Measurements from ENCODE around the gene GPR3.
A peak's percentile ranks its signal among the peaks of the same experiment; 100 is the strongest.
"Not testable (repeated sequence)": the region's sequence is repeated elsewhere in the genome, so short reads cannot be mapped to it uniquely, and the experiment has no call there.

The GPR3 gene

DNA sequence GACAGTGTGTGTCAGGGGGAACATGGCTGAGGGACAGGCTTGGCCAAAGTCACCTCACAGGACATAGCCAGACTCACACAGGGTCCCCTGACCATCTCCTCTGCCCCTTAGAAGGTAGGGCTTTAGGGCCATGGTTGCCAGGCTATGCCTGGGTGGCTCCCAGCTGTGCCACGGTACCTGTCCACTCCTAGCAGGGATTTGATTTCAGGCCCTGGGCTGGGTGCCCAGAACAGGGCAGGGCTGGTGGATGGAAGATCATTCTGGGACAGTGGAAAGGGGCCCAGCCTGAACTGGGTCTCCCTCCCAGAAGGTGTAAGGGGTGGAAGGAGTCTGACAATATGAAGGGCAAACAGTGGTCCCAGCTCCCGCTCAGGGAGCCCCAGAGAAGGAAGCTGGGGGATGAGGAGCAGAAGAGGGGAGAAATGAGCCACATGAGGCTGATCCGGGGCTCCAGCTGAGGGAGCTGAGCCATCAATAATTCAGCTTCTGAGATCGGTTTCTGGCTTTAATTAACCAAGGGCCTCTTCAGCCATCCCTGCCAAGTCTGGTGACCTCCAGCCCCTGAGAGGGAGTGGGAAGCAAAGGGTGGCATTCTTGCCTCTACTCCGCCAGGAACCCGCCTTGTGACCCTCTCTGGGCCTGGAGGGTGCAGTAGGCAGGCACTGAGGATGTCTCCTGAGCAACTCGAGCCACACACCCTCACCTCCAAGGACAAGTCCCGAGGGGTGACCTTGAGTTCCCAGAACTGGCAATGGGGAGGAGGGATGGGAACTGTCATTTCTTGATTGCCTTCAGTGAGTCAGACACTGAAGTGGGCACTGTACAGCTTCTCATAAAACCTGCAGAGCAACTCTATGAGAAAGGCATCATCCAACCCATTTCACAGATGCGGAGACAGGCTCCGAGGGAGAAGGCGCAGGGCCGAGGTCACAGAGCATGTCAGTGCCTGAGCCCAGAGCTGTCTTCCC is 11.4 kb upstream of the GPR3 start:
- DNase-seq, result no peak

GRCh38 chr1:27381969-27382762 is 10.3 kb upstream of the GPR3 start:
- no peak for DNase-seq

DNA sequence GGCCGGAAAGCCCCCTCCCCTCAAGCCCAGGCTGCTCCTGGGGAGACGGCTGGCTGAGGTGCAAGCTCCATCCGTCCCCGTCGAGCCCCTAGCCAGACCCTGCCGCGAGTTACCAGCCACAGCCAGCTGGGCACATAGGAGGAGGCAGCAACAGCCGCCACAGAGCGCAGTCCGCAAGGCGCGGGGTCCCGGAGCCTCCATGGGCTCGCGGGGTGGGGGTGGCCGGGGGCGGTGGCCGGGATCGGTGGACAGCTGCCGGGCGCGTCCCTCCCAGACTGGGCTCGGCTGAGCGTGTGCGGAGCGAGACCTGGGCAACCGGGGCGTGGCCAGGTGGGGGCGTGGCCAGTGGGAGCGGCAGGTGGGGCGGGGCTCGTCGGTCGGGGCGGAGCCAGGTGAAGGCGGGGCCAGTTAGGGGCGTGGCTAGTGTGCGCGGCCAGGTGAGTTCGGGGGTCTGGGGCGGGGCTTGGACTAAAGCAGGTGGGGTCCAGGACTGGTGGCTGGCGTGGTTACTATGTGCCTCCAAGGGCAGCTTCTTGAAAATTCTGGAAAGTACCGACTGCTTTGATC is 9.3 kb upstream of the GPR3 start, which contains the start of gene CD164L2:
Gene CD164L2, minus strand, starts transcription at position 295 of the 567 bp plus-strand sequence. Its CDS starts 94 bp downstream, at position 201.
- no peak for DNase-seq

DNA sequence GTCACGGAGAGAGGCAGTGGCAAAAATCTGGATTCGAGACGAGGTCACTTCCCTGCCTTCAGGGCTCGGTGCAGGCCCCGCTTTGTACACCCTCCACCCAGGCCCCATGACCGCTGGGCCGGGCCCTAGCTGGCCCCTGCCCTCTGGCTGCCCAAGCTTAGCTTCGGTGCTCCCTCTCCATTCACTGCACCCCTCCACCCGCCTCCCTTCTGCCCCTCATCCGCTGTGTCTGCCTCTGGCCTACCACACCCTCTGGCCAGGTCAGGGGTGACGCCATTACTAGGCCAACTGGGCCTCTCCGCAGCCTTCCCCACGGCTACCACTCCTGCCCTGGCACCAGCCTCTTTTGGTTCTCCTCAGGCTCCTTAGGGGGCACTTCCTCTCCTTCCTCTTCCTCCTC is 8.8 kb upstream of the GPR3 start:
- DNase-seq, result no peak

DNA sequence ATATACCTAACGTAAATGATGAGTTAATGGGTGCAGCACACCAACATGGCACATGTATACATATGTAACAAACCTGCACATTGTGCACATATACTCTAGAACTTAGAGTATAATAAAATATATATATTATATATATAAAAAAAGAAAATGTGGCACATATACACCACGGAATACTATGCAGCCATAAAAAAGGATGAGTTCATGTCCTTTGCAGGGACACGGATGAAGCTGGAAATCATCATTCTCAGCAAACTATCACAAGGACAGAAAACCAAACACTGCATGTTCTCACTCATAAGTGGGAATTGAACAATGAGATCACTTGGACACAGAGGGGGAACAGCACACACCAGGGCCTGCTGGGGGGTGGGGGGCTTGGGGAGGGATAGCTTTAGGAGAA is 7.6 kb upstream of the GPR3 start:
- not testable (repeated sequence) for DNase-seq

- DNase-seq, result peak; percentile 69
Observed at GRCh38 chr1:27388337-27389005, 4.0 kb upstream of the GPR3 start.

GRCh38 chr1:27391511-27392095 is 819 bp upstream of the GPR3 start:
- DNase-seq, result peak; percentile 44

GRCh38 chr1:27392778-27393635 is 585 bp downstream of the GPR3 start:
- no peak for DNase-seq

- no peak for DNase-seq
Observed at GRCh38 chr1:27393641-27394281, 1.3 kb downstream of the GPR3 start.

DNA sequence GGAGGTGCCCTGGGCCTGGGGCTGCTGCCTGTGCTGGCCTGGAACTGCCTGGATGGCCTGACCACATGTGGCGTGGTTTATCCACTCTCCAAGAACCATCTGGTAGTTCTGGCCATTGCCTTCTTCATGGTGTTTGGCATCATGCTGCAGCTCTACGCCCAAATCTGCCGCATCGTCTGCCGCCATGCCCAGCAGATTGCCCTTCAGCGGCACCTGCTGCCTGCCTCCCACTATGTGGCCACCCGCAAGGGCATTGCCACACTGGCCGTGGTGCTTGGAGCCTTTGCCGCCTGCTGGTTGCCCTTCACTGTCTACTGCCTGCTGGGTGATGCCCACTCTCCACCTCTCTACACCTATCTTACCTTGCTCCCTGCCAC is 1.8 kb downstream of the GPR3 start:
- no peak for DNase-seq

GRCh38 chr1:27394925-27395324 is 2.5 kb downstream of the GPR3 start:
- DNase-seq, result no peak

DNA sequence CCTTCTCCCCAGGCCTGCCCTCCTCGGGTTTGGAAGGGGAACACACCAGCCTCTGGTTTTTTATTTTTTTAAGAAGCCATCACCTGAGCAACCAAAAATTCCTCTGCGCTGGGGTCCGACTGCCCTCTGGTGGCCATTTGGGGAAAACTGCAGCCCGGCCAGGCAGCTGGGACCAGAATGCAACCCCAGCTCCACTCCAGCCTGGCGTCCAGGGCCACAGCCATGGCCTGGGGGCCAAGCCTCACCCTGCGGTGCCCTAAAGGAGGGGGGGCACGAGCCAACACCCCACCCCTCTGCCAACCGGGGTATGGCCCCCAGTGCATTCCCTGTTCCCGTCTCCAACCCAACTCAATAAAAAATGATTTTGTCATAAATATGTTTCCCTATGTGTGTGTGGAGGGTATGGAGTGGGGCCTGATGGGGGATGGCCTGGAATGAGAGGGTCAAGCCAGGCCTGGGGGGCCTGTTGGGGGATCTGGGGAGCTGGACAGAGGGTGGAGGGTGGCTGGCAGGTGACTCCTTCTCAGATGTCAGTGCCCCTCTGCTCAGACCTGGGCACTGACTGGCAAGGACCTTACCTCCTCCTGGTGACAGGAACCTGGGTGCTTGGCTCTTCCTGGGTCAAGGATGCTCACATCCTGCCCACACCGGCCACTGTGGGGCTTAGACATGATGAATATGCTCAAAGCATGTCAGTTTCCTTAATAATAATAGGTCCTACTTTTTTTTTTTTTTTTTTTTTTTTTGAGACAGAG is 3.2 kb downstream of the GPR3 start:
- DNase-seq, result peak; percentile 86

GRCh38 chr1:27397110-27397509 is 4.7 kb downstream of the GPR3 start:
- DNase-seq, result no peak

- DNase-seq, result no peak
Observed at GRCh38 chr1:27397749-27398148, 5.3 kb downstream of the GPR3 start.

- DNase-seq, result no peak
Observed at GRCh38 chr1:27398405-27399149, 6.2 kb downstream of the GPR3 start.

GRCh38 chr1:27399251-27400025 is 7.0 kb downstream of the GPR3 start:
- DNase-seq, result no peak

- DNase-seq, result no peak
Observed at GRCh38 chr1:27400082-27400962, 7.9 kb downstream of the GPR3 start.

DNA sequence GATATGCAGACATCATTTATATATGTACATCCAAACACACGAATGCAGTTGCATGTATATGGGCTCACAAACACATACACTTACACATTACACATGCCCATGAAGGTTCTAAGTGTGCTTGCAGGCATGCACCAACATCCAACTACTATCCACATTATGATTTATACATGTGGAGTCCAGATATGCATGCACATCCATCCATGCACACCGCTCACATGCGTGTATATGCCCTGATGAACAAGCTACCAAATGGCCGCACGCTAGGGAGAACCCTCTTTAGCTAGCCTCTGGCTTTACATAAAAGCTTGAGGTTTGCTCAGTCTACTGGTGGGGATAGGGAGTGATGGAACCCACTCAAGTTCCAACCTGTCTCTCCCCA is 8.5 kb downstream of the GPR3 start:
- DNase-seq, result no peak
